ENCODE data around the gene GRIP2. TPM values are rescaled to one million over a fixed set of nuclear protein-coding genes. Genes with fewer than 3 reads are reported as not detected.

The GRIP2 gene
- total and polyA plus RNA-seq, 2 donors (not counting 3 experiments of a cell fraction or from before 2014, with no cell fraction given), result not detected

- Histone ChIP-seq H4K20me1 (replicated peaks; ENCODE audit: control insufficient read depth, extremely low read depth, insufficient read depth, low read length) (no peaks in the 10 kb centered on the region), H3K27ac (ENCODE audit: insufficient read depth, low read depth, low read length) (peak overlapping the region; percentile 24), H2AFZ (ENCODE audit: low read depth, low read length) (no peak overlapping the region), H3K4me2 (ENCODE audit: insufficient read depth, low read length) (no peak overlapping the region), H3K9me1 (replicated peaks; ENCODE audit: control insufficient read depth, extremely low read depth, insufficient read depth, low read length) (no peaks in the 10 kb centered on the region), H3K4me1 (ENCODE audit: control insufficient read depth, extremely low read depth, insufficient read depth, low read length) (peaks cover 38% of the 10 kb centered on the region), H3K27me3 (ENCODE audit: control insufficient read depth in 2 of 2, insufficient read depth in 2 of 2, low read length in 2 of 2) (no peaks in the 10 kb centered on the region), H3K79me2 (ENCODE audit: control insufficient read depth, insufficient read depth, low read length) (no peaks in the 10 kb centered on the region), H3K4me3 (replicated peaks in 1 of 3; ENCODE audit: insufficient read depth in 1 of 3, low read depth in 1 of 3, low read length in 3 of 3) (no peak overlapping the region), H3K9ac (replicated peaks; ENCODE audit: extremely low read depth, insufficient read depth, low read length) (no peak overlapping the region), H3K9me3 (replicated peaks; ENCODE audit: control insufficient read depth, insufficient read depth, low read length) (no peaks in the 10 kb centered on the region), H3K36me3 (ENCODE audit: control insufficient read depth in 2 of 2, extremely low read depth in 1 of 2, insufficient read depth in 2 of 2, low read length in 2 of 2) (peaks cover 0 to 1% of the 10 kb centered on the region in 2 experiments)
- dilution Hi-C loops (cut with MboI; ENCODE audit: extremely low pct_ligation_motif_present, low sequenced_read_pairs) (no loop called here), intact Hi-C loops (cut with micrococcal nuclease) (loop anchor here (1.0 to 10.0 kb wide), 10 partner anchors 8 to 806 kb away; partner anchors contain the start of gene SLC6A6)
- ChIA-PET CTCF (interaction anchor here (1.0 to 4.1 kb wide), 24 partner anchors 9 to 564 kb away, joined by 3 to 54 read pairs (median 6); partner anchors contain the start of gene SLC6A6), POLR2A (interaction anchor here (0.8 to 1.6 kb wide), 2 partner anchors 8 to 19 kb away, joined by 3 read pairs; no protein-coding TSS in a partner anchor)
- TF ChIP-seq CTCF (IDR thresholded peaks at IDR 0.05; ENCODE audit: extremely low read depth in 1 of 2, insufficient read depth in 1 of 2, low read depth in 1 of 2, low read length in 2 of 2) (no peak), POLR2AphosphoS5 (IDR thresholded peaks at IDR 0.05; ENCODE audit: insufficient read depth, low read depth, low read length) (peak; percentile 95), MYC (IDR thresholded peaks at IDR 0.05; ENCODE audit: low read depth, low read length) (peak; percentile 4)
- FAIRE-seq, result peak; percentile 100
- BruUV-seq (replicated peaks), result no TSS peak
- DNase-seq (ENCODE audit: low read depth, low spot score), result peak; percentile 97
Observed at GRCh38 chr3:14460342-14461005, 79.7 kb downstream of the GRIP2 start.

GRCh38 chr3:14459787-14460186 is 80.4 kb downstream of the GRIP2 start:
- no peak overlapping the region for H2AFZ ChIP-seq (ENCODE audit: low read depth, low read length)
- TF ChIP-seq FOS (IDR thresholded peaks at IDR 0.05; ENCODE audit: borderline replicate concordance, insufficient read depth, low read length) (no peak), POLR2AphosphoS5 (IDR thresholded peaks at IDR 0.05; ENCODE audit: insufficient read depth, low read depth, low read length) (no peak)
- dilution Hi-C loops (cut with MboI; ENCODE audit: extremely low pct_ligation_motif_present, low sequenced_read_pairs) (no loop called here), intact Hi-C loops (cut with micrococcal nuclease) (loop anchor here (1.0 to 10.0 kb wide), 7 partner anchors 7 to 805 kb away; partner anchors contain the start of gene SLC6A6)
- ChIA-PET POLR2A (interaction anchor here (0.8 kb wide), 1 partner anchor 18 kb away, joined by 3 read pairs; no protein-coding TSS in a partner anchor), CTCF (interaction anchor here (1.4 to 3.5 kb wide), 4 partner anchors 8 to 58 kb away, joined by 3 to 37 read pairs (median 17); partner anchors contain the start of gene SLC6A6)
- no peaks in the 10 kb centered on the region for H3K9me1 ChIP-seq (replicated peaks; ENCODE audit: control insufficient read depth, extremely low read depth, insufficient read depth, low read length)
- H3K4me2 ChIP-seq (ENCODE audit: insufficient read depth, low read length), result no peak overlapping the region
- no peak for FAIRE-seq
- no TSS peak for BruUV-seq (replicated peaks)
- no peaks in the 10 kb centered on the region for H3K36me3 ChIP-seq (ENCODE audit: control insufficient read depth in 2 of 2, extremely low read depth in 1 of 2, insufficient read depth in 2 of 2, low read length in 2 of 2)
- H3K9me3 ChIP-seq (replicated peaks; ENCODE audit: control insufficient read depth, insufficient read depth, low read length), result no peaks in the 10 kb centered on the region
- peak overlapping the region; percentile 4 for H3K27ac ChIP-seq (ENCODE audit: insufficient read depth, low read depth, low read length)
- H3K79me2 ChIP-seq (ENCODE audit: control insufficient read depth, insufficient read depth, low read length), result no peaks in the 10 kb centered on the region
- no peak overlapping the region for H3K9ac ChIP-seq (replicated peaks; ENCODE audit: extremely low read depth, insufficient read depth, low read length)
- H3K4me1 ChIP-seq (ENCODE audit: control insufficient read depth, extremely low read depth, insufficient read depth, low read length), result peaks cover 38% of the 10 kb centered on the region
- H3K27me3 ChIP-seq (ENCODE audit: control insufficient read depth in 2 of 2, insufficient read depth in 2 of 2, low read length in 2 of 2), result no peaks in the 10 kb centered on the region
- no peak for DNase-seq (ENCODE audit: low read depth, low spot score)
- no peak overlapping the region for H3K4me3 ChIP-seq (replicated peaks in 1 of 3; ENCODE audit: insufficient read depth in 1 of 3, low read depth in 1 of 3, low read length in 3 of 3)
- H4K20me1 ChIP-seq (replicated peaks; ENCODE audit: control insufficient read depth, extremely low read depth, insufficient read depth, low read length), result no peaks in the 10 kb centered on the region

Measured in endothelial cell of umbilical vein (primary cell).